GM19463 (cell line): ENCODE results near the gene SPOCK3.
A peak's percentile ranks its signal among the peaks of the same experiment; 100 is the strongest.
"Not testable (repeated sequence)": the region's sequence is repeated elsewhere in the genome, so short reads cannot be mapped to it uniquely, and the experiment has no call there.

Experiments
- ATAC-seq: cut with Tn5 transposase; IDR thresholded peaks from one replicate; pipeline ENCODE4 v1.9.1; 2021; ENCODE audit warnings: mild to moderate bottlenecking, moderate library complexity; ENCODE audit not compliant: unreplicated experiment

SPOCK3 gene

GRCh38 chr4:166968219-166968618 is 266.1 kb downstream of the SPOCK3 start:
- ATAC-seq: not testable (repeated sequence)

GRCh38 chr4:166965562-166965961 is 268.7 kb downstream of the SPOCK3 start:
- ATAC-seq: no peak

- no peak for ATAC-seq
These were observed 276.8 kb downstream of the SPOCK3 start for GRCh38 chr4:166957451-166957850.

GRCh38 chr4:166956484-166956883 is 277.8 kb downstream of the SPOCK3 start:
- no peak for ATAC-seq

- peak; percentile 63 for ATAC-seq
These were observed 292.7 kb downstream of the SPOCK3 start for GRCh38 chr4:166941629-166942028.

- no peak for ATAC-seq
These were observed 303.8 kb downstream of the SPOCK3 start for GRCh38 chr4:166930464-166930863.

GRCh38 chr4:166924424-166924823 is 309.9 kb downstream of the SPOCK3 start:
- no peak for ATAC-seq

GRCh38 chr4:166913926-166914325 is 320.4 kb downstream of the SPOCK3 start:
- ATAC-seq: no peak

GRCh38 chr4:166903408-166903807 is 330.9 kb downstream of the SPOCK3 start:
- no peak for ATAC-seq

- no peak for ATAC-seq
These were observed 331.4 kb downstream of the SPOCK3 start for GRCh38 chr4:166902941-166903340.

- no peak for ATAC-seq
These were observed 338.0 kb downstream of the SPOCK3 start for GRCh38 chr4:166896254-166896653.

- no peak for ATAC-seq
These were observed 338.5 kb downstream of the SPOCK3 start for GRCh38 chr4:166895771-166896170.

- ATAC-seq: no peak
These were observed 346.8 kb downstream of the SPOCK3 start for GRCh38 chr4:166887457-166887856.

- ATAC-seq: no peak
These were observed 347.6 kb downstream of the SPOCK3 start for GRCh38 chr4:166886718-166887117.

- no peak for ATAC-seq
These were observed 352.1 kb downstream of the SPOCK3 start for GRCh38 chr4:166882221-166882620.

- ATAC-seq: no peak
These were observed 358.5 kb downstream of the SPOCK3 start for GRCh38 chr4:166875821-166876220.

- ATAC-seq: no peak
These were observed 372.3 kb downstream of the SPOCK3 start for GRCh38 chr4:166862032-166862431.

GRCh38 chr4:166850398-166850797 is 383.9 kb downstream of the SPOCK3 start:
- not testable (repeated sequence) for ATAC-seq

GRCh38 chr4:166846939-166847338 is 387.4 kb downstream of the SPOCK3 start:
- no peak for ATAC-seq

- ATAC-seq: no peak
These were observed 391.5 kb downstream of the SPOCK3 start for GRCh38 chr4:166842795-166843261.

- peak; percentile 80 for ATAC-seq
These were observed 394.6 kb downstream of the SPOCK3 start for GRCh38 chr4:166839615-166840251.

GRCh38 chr4:166838975-166839614 is 395.2 kb downstream of the SPOCK3 start:
- peak; percentile 56 for ATAC-seq

GRCh38 chr4:166836865-166837264 is 397.4 kb downstream of the SPOCK3 start:
- ATAC-seq: no peak
